ENCODE data around the gene DPY19L3.

- TF ChIP-seq EZH2 (IDR thresholded peaks at IDR 0.05; ENCODE audit: borderline replicate concordance, low read length): no peak
- TF ChIP-seq CTCF (conservative IDR thresholded peaks at IDR 0.05 in 1 of 2, IDR thresholded peaks at IDR 0.05 in 1 of 2; ENCODE audit: extremely low read depth in 1 of 2, insufficient read depth in 1 of 2, low read depth in 1 of 2, low read length in 2 of 2): no peak
Measured at GRCh38 chr19:32465176-32465575, 59.6 kb downstream of the DPY19L3 start.
